Right cardiac atrium (tissue), 5 donors: ENCODE measurements around the gene CELF6. TPM values are rescaled to one million over a fixed set of nuclear protein-coding genes. Genes with fewer than 3 reads are reported as not detected.
"Not testable (repeated sequence)": the region's sequence is repeated elsewhere in the genome, so short reads cannot be mapped to it uniquely, and the experiment has no call there.

ENCODE experiments used
- ATAC-seq, 2 donors: fragments of 200-7000 bp; cut with Tn5 transposase; one replicate each; pipeline versions ENCODE4 v1.8.0 to v1.9.1; 2020; ENCODE audit warnings: moderate library complexity in 2 of 2, mild to moderate bottlenecking in 1 of 2
- DNase-seq, 3 donors: peaks; one replicate each; pipeline ENCODE4 v3.0.0-alpha.2; 2020
- H3K27ac ChIP-seq: one replicate; pipeline ENCODE4 v1.5.1; 2013; ENCODE audit warnings: mild to moderate bottlenecking, low read length, control low read depth, moderate library complexity
- H3K27me3 ChIP-seq: one replicate; pipeline ENCODE4 v1.6.1; 2013; ENCODE audit not compliant: control insufficient read depth, insufficient read depth
- H3K4me1 ChIP-seq: one replicate; pipeline ENCODE4 v1.6.1; 2013; ENCODE audit warnings: low read length; ENCODE audit not compliant: control insufficient read depth, insufficient read depth
- H3K4me3 ChIP-seq: one replicate; pipeline ENCODE4 v1.5.1; 2013; ENCODE audit warnings: low read length, control low read depth
- H3K9me3 ChIP-seq: one replicate; pipeline ENCODE4 v1.6.1; 2013; ENCODE audit warnings: low read length; ENCODE audit not compliant: control insufficient read depth
- WGBS: extraction: QIAGEN DNeasy Blood & Tissue Kit; methylation state at CpG from one replicate; pipeline ENCODE4 v1.1.7; 2013; 5-methylcytosine and 5-hydroxymethylcytosine counted together
- intact Hi-C, 4 donors: fragments of 100-400 bp; cut with DNase I; formaldehyde crosslinking; loops; one replicate each; pipeline versions ENCODE4 v1.11.0 to v1.14.0; 2022 to 2023
- polyA plus RNA-seq: library from polyadenylated mRNA; stranded (reverse); fragments of 200-250 nt; gene quantifications from one replicate; pipeline ENCODE4 v1.2.3, GENCODE V29; 2013
- total RNA-seq, 4 donors: library from RNA; stranded (reverse); fragmentation: NEBNext Ultra II Directional; extraction: Animal tissue kit (Norgen Biotek cat#: 25700); gene quantifications; one replicate each; pipeline ENCODE4 v1.2.1, GENCODE V29; 2021
- donor health status: healthy with polysubstance abuse.
- donor health status: DM: no; HTN: yes; CAD: no.
- donor health status: DM: no; HTN: no; CAD: no.
- donor health status: DM: no; HTN: yes; CAD: no; lungs with severe emphysema.
- donor health status: DM: yes; HTN: yes; CAD: no.

The CELF6 gene
- total and polyA plus RNA-seq, 5 donors, result 0.42 to 2.2 (median 1.5) TPM

- Histone ChIP-seq H3K4me1 (no peaks in the 10 kb centered on the region), H3K27me3 (no peaks in the 10 kb centered on the region), H3K9me3 (no peaks in the 10 kb centered on the region), H3K27ac (no peak overlapping the region), H3K4me3 (no peak overlapping the region)
- DNase-seq (peak in 1 of 3 donors; percentile 55), ATAC-seq (peak; percentile 14 to 17)
- intact Hi-C loops, result no loop called here
- 92% methylated on average over 49 of the region's 49 CpGs for WGBS
Observed at GRCh38 chr15:72288796-72289596, 31.0 kb downstream of the CELF6 start.

GRCh38 chr15:72285927-72286516 lies 33.9 kb downstream of the CELF6 start:
- intact Hi-C loops, result no loop called here
- Histone ChIP-seq H3K9me3 (no peaks in the 10 kb centered on the region), H3K4me3 (no peak overlapping the region), H3K27me3 (no peaks in the 10 kb centered on the region), H3K4me1 (no peaks in the 10 kb centered on the region), H3K27ac (no peak overlapping the region)
- WGBS, result 68% methylated on average over 10 of the region's 10 CpGs
- peak in 1 of 2 donors; percentile 35 for ATAC-seq
- DNase-seq, result peak; percentile 21 to 63 (median 58)

DNA sequence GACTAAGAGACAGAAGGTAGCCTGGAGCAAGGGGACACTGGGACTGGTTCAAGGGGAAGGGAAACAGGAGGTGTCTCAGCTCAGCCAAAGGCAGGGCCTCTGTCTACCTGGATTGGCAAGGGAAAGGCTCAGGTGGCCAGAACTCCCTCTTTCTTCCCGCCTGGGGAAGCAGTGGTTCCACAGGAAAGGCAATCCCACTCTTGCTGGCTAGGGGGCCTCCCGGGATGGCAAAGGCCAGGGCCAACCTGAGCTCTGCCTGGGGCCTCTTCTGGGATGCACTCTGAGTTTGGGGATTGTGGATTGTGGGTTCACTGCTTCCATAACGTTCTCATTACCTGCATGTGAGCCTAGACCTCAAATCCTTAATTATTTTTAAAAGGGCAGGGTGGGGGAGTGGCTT lies 34.6 kb downstream of the CELF6 start:
- WGBS, result 49% methylated on average over 3 of the region's 3 CpGs
- ATAC-seq (no peak), DNase-seq (no peak)
- H3K4me3 ChIP-seq, result no peak overlapping the region
- H3K4me1 ChIP-seq, result peaks cover under 1% of the 10 kb centered on the region
- H3K27me3 ChIP-seq, result no peaks in the 10 kb centered on the region
- intact Hi-C loops, result no loop called here
- no peaks in the 10 kb centered on the region for H3K9me3 ChIP-seq
- H3K27ac ChIP-seq, result no peak overlapping the region

- Histone ChIP-seq H3K27me3 (no peaks in the 10 kb centered on the region), H3K4me3 (no peak overlapping the region), H3K4me1 (peaks cover 2% of the 10 kb centered on the region), H3K27ac (no peak overlapping the region), H3K9me3 (no peaks in the 10 kb centered on the region)
- WGBS, result 87% methylated on average over 1 of the region's 1 CpG
- ATAC-seq (no peak), DNase-seq (no peak)
- intact Hi-C loops, result no loop called here
Observed at GRCh38 chr15:72284781-72285180, 35.2 kb downstream of the CELF6 start.

GRCh38 chr15:72281713-72282112 lies 38.2 kb downstream of the CELF6 start:
- H3K27ac ChIP-seq, result no peak overlapping the region
- DNase-seq, result no peak

DNA sequence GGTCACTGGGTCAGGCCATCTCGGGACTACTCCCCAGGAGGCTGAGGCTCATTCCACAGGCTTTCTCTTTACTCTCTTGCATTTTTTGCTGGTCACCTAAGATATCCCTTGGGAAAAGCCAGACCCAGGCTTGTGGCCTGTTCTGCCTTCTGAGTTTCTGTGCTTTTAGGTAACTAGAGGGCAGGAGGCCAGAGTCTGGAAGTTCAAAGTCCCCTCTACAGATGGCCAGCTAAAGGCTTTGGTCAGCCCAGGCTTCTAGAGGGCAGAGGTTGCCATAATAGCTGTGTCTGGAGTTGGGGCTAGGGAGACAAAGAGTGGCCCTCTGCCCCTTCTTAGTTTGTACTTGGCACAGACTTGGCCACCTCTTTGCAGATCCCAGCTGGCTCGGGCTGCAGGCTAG lies 39.2 kb downstream of the CELF6 start:
- no peak overlapping the region for H3K4me3 ChIP-seq
- intact Hi-C loops, result no loop called here
- H3K4me1 ChIP-seq, result peaks cover 2% of the 10 kb centered on the region
- DNase-seq (no peak), ATAC-seq (no peak)
- no peak overlapping the region for H3K27ac ChIP-seq
- H3K9me3 ChIP-seq, result no peaks in the 10 kb centered on the region
- no peaks in the 10 kb centered on the region for H3K27me3 ChIP-seq
- WGBS, result 65% methylated on average over 2 of the region's 2 CpGs

More at GRCh38 chr15:72281713-72282112, 38.2 kb downstream of the CELF6 start:
- Histone ChIP-seq H3K4me3 (no peak overlapping the region), H3K4me1 (peaks cover 2% of the 10 kb centered on the region), H3K27me3 (no peaks in the 10 kb centered on the region), H3K9me3 (no peaks in the 10 kb centered on the region)
- no peak for ATAC-seq
- WGBS, result 88% methylated on average over 3 of the region's 3 CpGs
- intact Hi-C loops, result no loop called here

- DNase-seq (no peak), ATAC-seq (no peak)
- no peak overlapping the region for H3K27ac ChIP-seq
- peaks cover 2% of the 10 kb centered on the region for H3K4me1 ChIP-seq
- H3K4me3 ChIP-seq, result no peak overlapping the region
- no peaks in the 10 kb centered on the region for H3K9me3 ChIP-seq
- intact Hi-C loops, result loop anchor here in 1 of 4 donors (10.0 kb wide), 1 partner anchor 74 kb away; no protein-coding TSS in a partner anchor
- 81% methylated on average over 1 of the region's 1 CpG for WGBS
- no peaks in the 10 kb centered on the region for H3K27me3 ChIP-seq
Observed at GRCh38 chr15:72278737-72279136, 41.2 kb downstream of the CELF6 start.

DNA sequence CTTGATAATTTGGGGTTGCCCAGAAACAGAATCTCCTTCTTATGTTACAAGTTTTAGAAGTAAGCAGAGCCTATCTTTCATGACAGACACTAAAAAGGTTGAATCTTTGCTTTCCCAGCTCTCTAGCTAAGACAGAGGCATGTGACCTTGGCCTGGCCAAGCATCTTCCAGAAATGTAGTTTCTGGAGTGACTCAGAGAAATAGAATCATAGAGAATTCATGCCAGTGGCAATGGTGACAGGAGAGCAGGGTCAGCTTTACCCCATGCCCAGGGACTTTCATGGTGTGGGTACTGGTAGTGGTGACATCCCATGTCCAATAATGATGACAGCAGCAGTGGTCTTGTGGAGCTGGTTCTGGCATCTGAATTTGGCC lies 43.6 kb downstream of the CELF6 start:
- ATAC-seq (no peak), DNase-seq (no peak)
- Histone ChIP-seq H3K27ac (no peak overlapping the region), H3K4me3 (no peak overlapping the region), H3K27me3 (no peaks in the 10 kb centered on the region), H3K9me3 (no peaks in the 10 kb centered on the region), H3K4me1 (peaks cover 2% of the 10 kb centered on the region)
- intact Hi-C loops, result loop anchor here in 1 of 4 donors (10.0 kb wide), 1 partner anchor 72 kb away; no protein-coding TSS in a partner anchor

DNA sequence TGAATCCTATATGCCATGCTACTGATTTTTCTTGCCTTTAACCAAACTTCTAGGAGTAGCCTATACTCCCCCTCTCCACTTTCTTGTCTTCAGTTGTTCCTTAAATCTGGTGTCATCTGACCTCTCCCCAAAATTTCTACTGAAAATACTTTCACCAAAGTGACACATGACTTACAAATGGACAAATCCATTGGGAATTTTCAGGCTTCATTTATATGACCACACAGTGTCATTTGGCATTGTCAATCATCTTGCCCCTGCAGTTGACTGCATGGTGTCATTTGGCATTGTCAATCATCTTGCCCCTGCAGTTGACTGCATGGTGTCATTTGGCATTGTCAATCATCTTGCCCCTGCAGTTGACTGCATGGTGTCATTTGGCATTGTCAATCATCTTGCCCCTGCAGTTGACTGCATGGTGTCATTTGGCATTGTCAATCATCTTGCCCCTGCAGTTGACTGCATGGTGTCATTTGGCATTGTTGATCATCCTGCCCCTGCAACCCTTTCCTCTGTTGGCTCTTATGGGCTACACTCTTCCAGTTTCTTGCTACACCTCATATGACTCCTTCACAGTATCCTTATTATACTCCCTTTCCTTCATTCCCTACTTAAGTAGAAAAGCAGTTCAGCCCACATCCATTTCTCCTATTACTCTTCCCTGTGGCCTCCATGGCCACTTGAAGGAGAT lies 44.2 kb downstream of the CELF6 start:
- not testable (repeated sequence) for H3K4me1 ChIP-seq, H3K27ac ChIP-seq, ATAC-seq, H3K4me3 ChIP-seq, DNase-seq, H3K27me3 ChIP-seq, H3K9me3 ChIP-seq
- intact Hi-C loops, result loop anchor here in 1 of 4 donors (10.0 kb wide), 1 partner anchor 71 kb away; no protein-coding TSS in a partner anchor

- ATAC-seq (no peak), DNase-seq (no peak)
- Histone ChIP-seq H3K4me3 (peak overlapping the region; percentile 30), H3K27ac (peak overlapping the region; percentile 13), H3K9me3 (no peaks in the 10 kb centered on the region), H3K27me3 (no peaks in the 10 kb centered on the region), H3K4me1 (no peaks in the 10 kb centered on the region)
- WGBS, result 42% methylated on average over 10 of the region's 10 CpGs
- intact Hi-C loops, result loop anchor here in 2 of 4 donors (5.0 to 10.0 kb wide), 3 partner anchors 41 to 76 kb away; partner anchors contain the start of genes GRAMD2A (in 1 of the 2) and PKM (in 1 of the 2)
Observed at GRCh38 chr15:72272997-72273352, 47.0 kb downstream of the CELF6 start.
